ENCODE measurements around the gene ACSL1.

Gene ACSL1

GRCh38 chr4:184765473-184766340 is 60.1 kb downstream of the ACSL1 start:
- TF ChIP-seq CTCF (IDR thresholded peaks at IDR 0.05; ENCODE audit: low read depth, low read length): no peak

GRCh38 chr4:184764601-184765000 is 61.2 kb downstream of the ACSL1 start:
- no peak overlapping the region for H3K4me3 ChIP-seq (ENCODE audit: low read depth, low read length)
- no peak for TF ChIP-seq CTCF (IDR thresholded peaks at IDR 0.05; ENCODE audit: low read depth, low read length)

More at GRCh38 chr4:184765473-184766340, 60.1 kb downstream of the ACSL1 start:
- no peak overlapping the region for H3K4me3 ChIP-seq (ENCODE audit: low read depth, low read length)

GRCh38 chr4:184763150-184763780 is 62.5 kb downstream of the ACSL1 start:
- no peak for TF ChIP-seq CTCF (IDR thresholded peaks at IDR 0.05; ENCODE audit: low read depth, low read length)
- H3K4me3 ChIP-seq (ENCODE audit: low read depth, low read length): no peak overlapping the region

GRCh38 chr4:184762100-184762499 is 63.7 kb downstream of the ACSL1 start:
- TF ChIP-seq CTCF (IDR thresholded peaks at IDR 0.05; ENCODE audit: low read depth, low read length): no peak
- no peak overlapping the region for H3K4me3 ChIP-seq (ENCODE audit: low read depth, low read length)

- no peak overlapping the region for H3K4me3 ChIP-seq (ENCODE audit: low read depth, low read length)
- no peak for TF ChIP-seq CTCF (IDR thresholded peaks at IDR 0.05; ENCODE audit: low read depth, low read length)
These were observed 65.1 kb downstream of the ACSL1 start for GRCh38 chr4:184760681-184761080.

- no peak overlapping the region for H3K4me3 ChIP-seq (ENCODE audit: low read depth, low read length)
- no peak for TF ChIP-seq CTCF (IDR thresholded peaks at IDR 0.05; ENCODE audit: low read depth, low read length)
These were observed 68.0 kb downstream of the ACSL1 start for GRCh38 chr4:184757810-184758209.

GRCh38 chr4:184756399-184756798 is 69.4 kb downstream of the ACSL1 start:
- no peak overlapping the region for H3K4me3 ChIP-seq (ENCODE audit: low read depth, low read length)
- no peak for TF ChIP-seq CTCF (IDR thresholded peaks at IDR 0.05; ENCODE audit: low read depth, low read length)
